SK-N-MC (cell line): ENCODE results near the gene IZUMO1.
A peak's percentile ranks its signal among the peaks of the same experiment; 100 is the strongest.

Experiments
- DNase-seq: peaks from one replicate; pipeline ENCODE4 v3.0.0-alpha.2; 2011; ENCODE audit warnings: low read depth, low spot score
- H3K27ac ChIP-seq: fragments of 200-600 bp; sonication (generic); 2 replicates; pipeline ENCODE4 v1.5.1; 2016; ENCODE audit warnings: mixed run types
- H3K36me3 ChIP-seq: fragments of 200-600 bp; sonication (generic); 2 replicates; pipeline ENCODE4 v1.6.1; 2017; ENCODE audit warnings: antibody characterized with exemption, low read length, mixed read lengths; ENCODE audit not compliant: insufficient read depth
- H3K4me3 ChIP-seq: fragments of 200-600 bp; sonication (generic); 2 replicates; pipeline ENCODE4 v1.5.1; 2016
- H3K9ac ChIP-seq: fragments of 200-600 bp; sonication (generic); 2 replicates; pipeline ENCODE4 v1.8.0; 2017; ENCODE audit warnings: mixed run types, mixed read lengths; ENCODE audit not compliant: insufficient read length
- H3K9me3 ChIP-seq: fragments of 200-600 bp; sonication (generic); 2 replicates; pipeline ENCODE4 v1.6.1; 2017; ENCODE audit warnings: low read depth, mild to moderate bottlenecking, antibody characterized with exemption, low read length, moderate library complexity, mixed read lengths
- EZH2 ChIP-seq: fragments of 200-600 bp; sonication (generic); IDR thresholded peaks from one replicate; pipeline ENCODE4 v1.6.1; 2017; ENCODE audit warnings: antibody characterized with exemption
- FOXP2 ChIP-seq: optimal IDR thresholded peaks from 2 replicates; pipeline ENCODE3; 2011; ENCODE audit warnings: mild to moderate bottlenecking, moderate library complexity; ENCODE audit not compliant: insufficient read depth; ENCODE audit errors: extremely low read length, control extremely low read depth
- POLR2AphosphoS5 ChIP-seq: IDR thresholded peaks from 2 replicates; pipeline ENCODE4 v1.6.1; 2012; ENCODE audit warnings: mild to moderate bottlenecking, low read depth, low read length, borderline replicate concordance

The IZUMO1 gene

DNA sequence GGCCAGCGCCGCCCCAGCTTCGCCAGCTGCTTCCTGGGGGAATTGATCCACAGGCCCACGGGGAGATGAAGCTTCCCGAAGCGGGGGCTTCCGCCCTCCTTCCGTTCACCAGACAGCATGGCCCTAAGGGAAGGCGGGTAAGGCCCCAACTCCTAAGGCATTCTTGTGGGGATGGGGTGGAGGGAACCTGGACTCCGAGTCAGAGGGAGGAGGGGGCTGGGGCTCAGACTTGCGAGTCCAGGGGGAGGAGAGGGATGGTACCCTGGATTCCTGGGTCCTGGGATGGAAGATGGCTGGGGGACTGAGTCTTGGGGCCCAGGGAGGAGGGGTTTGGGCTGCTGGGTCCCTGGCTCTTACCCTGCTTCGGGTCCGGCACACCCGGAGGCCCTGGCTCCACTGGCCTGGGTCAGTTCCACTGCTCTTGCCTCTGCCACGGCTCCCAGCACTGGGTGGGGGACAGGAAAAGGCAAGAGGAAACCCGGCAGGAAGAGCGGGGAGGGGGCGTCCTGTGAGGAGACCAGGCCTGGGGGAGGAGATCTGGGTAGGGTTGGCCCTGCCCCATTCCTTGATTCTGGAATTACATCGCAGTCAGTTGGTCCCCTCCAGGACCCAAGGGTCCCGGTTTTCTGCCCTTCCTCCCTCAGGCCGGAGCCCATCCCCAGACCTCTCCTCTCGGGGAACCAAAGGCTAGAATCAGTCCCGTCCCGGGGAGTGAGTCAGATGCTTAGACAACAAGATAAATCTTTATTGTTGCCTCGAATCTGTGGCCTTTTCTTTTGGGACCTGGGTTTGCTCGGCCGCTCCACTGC is 6.3 kb downstream of the IZUMO1 start, which contains the start of gene RASIP1:
Gene RASIP1 (minus strand): TSS at position 447 of the 809 bp plus-strand sequence. CDS start 328 bp downstream, at position 119.
- no peaks in the 10 kb centered on the region for H3K9me3 ChIP-seq
- H3K27ac ChIP-seq, result no peak within 1 kb of the TSS
- no peak within 1 kb of the TSS for H3K9ac ChIP-seq
- no peaks in the 10 kb centered on the region for H3K36me3 ChIP-seq
- TF ChIP-seq EZH2 (no peak), FOXP2 (no peak), POLR2AphosphoS5 (no peak)
- peak within 1 kb of the TSS; percentile 68 for H3K4me3 ChIP-seq
- no peak for DNase-seq

DNA sequence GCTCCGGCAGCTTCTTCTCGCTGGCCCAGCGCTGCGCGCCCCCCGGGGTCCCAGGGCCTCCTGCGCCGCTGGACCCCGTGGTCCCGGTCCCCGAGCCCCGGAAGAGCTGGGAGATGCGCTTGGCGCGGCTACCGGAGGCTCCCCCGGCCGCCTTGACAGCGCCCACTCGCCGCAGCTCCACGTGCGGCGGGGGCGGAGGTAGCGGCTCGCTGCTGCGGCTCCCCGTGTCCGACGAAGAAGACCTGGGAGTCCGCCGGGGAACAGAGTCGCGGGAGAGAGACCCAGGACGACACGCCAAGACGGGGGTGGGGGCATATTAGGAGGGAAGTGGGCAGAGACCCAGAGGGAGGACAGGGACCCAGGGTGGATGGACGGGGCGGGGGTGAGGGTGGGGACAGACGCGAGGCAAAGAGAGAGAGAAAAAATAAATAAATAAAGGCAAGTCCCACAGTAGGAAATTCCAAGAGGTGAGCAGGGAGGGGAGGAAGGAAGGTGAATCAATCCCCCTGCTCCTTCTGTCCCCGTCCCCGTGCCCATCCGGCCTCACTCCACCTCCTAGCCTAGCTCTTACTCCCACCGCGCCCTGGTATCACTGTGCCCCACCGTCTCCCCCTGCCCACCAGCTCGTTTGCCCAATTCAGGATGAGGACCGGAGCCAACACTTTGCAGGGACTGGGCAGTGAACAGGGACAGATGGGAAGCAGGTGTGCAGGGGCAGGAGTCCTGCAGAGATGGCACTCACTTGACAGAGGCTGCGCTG is 7.1 kb downstream of the IZUMO1 start:
- no peak overlapping the region for H3K27ac ChIP-seq
- DNase-seq, result no peak
- peak overlapping the region; percentile 53 for H3K9ac ChIP-seq

DNA sequence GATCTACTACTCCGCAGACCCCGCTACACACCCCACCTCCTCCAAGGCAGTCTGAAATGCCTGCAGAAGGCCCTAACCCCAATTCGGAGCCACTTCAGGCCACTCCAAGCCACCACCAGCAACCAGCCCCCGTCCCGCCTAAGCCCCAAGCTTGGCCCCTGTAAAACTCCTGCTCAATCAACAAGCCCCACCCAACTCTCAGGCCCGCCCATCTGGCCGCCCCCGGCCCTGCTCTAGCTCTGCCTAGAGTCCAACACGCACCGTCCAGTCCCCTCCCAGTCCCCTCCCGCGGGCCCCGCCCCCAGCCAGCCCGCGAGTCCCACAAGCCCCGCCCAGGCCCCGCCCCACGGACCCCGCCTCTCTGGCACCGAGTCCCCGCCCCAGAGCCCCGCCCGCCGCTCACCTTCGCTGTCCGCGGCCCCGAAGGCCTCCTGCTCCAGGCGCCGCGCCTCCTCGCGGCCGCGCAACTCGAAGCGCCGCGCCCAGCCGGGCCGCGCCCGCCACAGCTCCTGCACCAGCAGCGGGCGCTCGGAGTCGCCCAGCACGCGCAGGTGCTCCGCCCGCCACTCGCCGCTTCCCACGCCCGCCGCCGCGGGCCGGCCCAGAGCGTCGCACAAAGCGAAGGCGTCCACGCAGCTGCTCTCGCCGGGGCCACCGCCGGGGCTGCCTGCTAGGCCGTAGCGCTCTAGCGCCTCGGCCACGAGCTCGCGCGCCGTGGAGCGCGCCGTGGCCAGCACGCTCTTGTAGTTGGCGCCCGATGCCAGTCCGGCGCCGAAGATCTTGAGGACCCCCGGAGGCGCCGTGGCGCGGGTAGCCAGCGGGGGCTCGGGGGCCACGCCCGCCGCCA is 7.9 kb downstream of the IZUMO1 start:
- H3K9ac ChIP-seq, result peak overlapping the region; percentile 53
- H3K36me3 ChIP-seq, result no peaks in the 10 kb centered on the region
- H3K27ac ChIP-seq, result peak overlapping the region; percentile 4; the same call in 1 of the 2 replicates
- no peaks in the 10 kb centered on the region for H3K9me3 ChIP-seq
- no peak for DNase-seq
- TF ChIP-seq EZH2, result no peak
- no peak for TF ChIP-seq FOXP2
- TF ChIP-seq POLR2AphosphoS5, result peak; percentile 34; the same call in 1 of the 2 replicates
- H3K4me3 ChIP-seq, result peak overlapping the region; percentile 68

More for the DNA sequence above, 7.1 kb downstream of the IZUMO1 start:
- Histone ChIP-seq H3K4me3 (peak overlapping the region; percentile 68), H3K9me3 (no peaks in the 10 kb centered on the region), H3K36me3 (no peaks in the 10 kb centered on the region)
- TF ChIP-seq FOXP2, result no peak
- no peak for TF ChIP-seq POLR2AphosphoS5
- no peak for TF ChIP-seq EZH2

DNA sequence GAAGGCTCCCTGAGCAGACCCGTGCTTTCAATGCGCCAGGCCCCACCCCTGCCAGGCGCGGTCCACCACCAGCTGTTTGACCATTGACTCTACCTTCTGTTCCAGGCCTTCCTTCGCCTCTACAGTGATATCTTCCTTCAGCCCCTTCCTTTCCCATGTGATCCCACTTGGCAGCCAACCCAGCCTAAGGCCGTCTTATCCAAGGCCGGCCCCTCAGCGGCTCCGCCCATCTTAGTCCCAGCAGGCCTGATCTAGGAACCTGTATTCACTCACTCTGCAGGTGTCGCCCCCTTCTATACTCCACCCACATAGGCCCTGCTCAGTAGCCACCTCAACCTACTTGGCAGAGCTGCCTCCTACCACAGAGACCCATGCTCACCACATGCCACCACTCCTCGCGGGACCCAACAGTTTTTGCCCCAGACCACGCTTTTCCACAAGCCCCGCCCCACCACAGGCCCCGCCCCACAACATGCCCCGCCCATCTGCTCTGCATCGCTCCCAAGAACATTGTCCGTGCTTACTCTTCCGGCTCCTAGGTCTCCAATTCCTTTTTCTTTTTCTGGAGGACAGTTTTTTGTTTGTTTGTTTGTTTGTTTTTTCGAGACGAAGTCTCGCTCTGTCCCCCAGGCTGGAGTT is 9.2 kb downstream of the IZUMO1 start:
- no peaks in the 10 kb centered on the region for H3K36me3 ChIP-seq
- H3K4me3 ChIP-seq, result no peak overlapping the region
- H3K9ac ChIP-seq, result no peak overlapping the region
- H3K9me3 ChIP-seq, result no peaks in the 10 kb centered on the region
- no peak for DNase-seq
- no peak for TF ChIP-seq FOXP2
- no peak for TF ChIP-seq EZH2
- no peak for TF ChIP-seq POLR2AphosphoS5
- H3K27ac ChIP-seq, result no peak overlapping the region; the same call in 1 of the 2 replicates

DNA sequence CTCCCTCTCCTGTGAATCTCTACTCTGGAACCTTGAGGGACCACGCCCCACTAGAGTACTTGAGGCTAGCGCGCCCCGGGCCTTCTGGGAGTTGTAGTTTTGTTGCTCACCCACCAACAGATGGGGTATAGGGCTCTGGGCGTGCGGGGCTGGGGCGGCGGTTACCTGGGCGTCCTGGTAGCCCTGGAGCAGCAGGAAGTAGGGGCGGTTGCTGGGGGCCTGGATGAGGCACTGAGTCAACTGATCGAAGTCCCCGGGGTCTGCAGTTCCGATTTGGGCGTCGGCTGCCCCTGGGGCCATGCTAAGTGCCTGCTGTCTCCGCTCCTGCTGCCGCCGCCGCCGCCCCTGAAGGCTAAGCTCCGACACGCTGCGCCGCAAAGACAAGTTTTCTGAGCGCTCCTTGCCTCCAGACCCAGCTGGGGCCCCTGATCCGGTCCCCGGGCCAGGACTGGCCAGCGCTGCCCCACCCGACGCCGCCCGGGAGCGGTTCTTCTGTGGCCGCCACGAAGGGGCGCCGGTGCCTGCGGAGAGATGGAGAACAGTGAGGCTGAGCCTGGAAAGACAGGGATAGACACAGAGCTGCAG is 11.6 kb downstream of the IZUMO1 start:
- Histone ChIP-seq H3K4me3 (no peak overlapping the region), H3K9ac (no peak overlapping the region), H3K27ac (no peak overlapping the region), H3K36me3 (no peaks in the 10 kb centered on the region), H3K9me3 (no peaks in the 10 kb centered on the region)
- TF ChIP-seq POLR2AphosphoS5 (no peak), EZH2 (no peak), FOXP2 (no peak)
- no peak for DNase-seq

DNA sequence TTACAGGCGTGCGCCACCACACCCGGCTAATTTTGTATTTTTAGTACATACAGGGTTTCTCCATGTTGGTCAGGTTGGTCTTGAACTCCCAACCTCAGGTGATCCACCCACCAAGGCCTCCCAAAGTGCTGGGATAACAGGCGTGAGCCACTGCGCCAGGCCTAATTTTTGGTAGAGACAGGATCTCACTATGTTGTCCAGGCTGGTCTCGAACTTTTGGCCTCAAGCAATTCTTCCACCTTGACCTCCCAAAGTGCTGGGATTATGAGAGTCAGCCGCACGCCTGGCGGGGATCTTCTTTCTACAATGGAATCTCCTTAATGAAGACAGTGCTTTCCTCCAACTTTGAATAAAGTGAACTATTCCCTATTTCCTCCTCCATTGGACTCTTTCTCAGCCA is 12.1 kb downstream of the IZUMO1 start:
- no peak for TF ChIP-seq FOXP2
- TF ChIP-seq EZH2, result no peak
- no peak for TF ChIP-seq POLR2AphosphoS5
- no peaks in the 10 kb centered on the region for H3K9me3 ChIP-seq
- no peaks in the 10 kb centered on the region for H3K36me3 ChIP-seq
- H3K9ac ChIP-seq, result no peak overlapping the region
- H3K27ac ChIP-seq, result no peak overlapping the region
- no peak overlapping the region for H3K4me3 ChIP-seq
- DNase-seq, result no peak

DNA sequence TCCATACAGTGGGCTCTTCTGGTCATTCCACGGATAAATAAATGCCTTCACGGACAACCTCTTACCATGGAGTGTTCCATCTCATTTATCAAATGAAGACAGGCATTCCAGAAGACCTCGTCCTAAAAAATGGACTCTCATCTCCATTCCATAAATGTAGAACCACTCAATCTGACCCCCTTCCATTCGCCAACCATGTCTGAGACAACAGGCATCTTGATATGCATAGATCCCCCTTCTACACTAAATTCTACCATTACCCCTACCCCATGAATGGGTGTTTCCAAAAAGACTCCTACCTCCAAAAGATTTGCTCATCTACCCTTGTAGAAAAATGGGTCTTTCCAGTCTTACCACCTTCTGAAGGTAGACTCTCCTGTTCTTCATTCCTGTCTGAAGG is 15.3 kb downstream of the IZUMO1 start:
- TF ChIP-seq FOXP2 (no peak), POLR2AphosphoS5 (no peak), EZH2 (no peak)
- no peak overlapping the region for H3K4me3 ChIP-seq
- no peaks in the 10 kb centered on the region for H3K36me3 ChIP-seq
- H3K9ac ChIP-seq, result no peak overlapping the region
- no peak for DNase-seq
- no peak overlapping the region for H3K27ac ChIP-seq
- no peaks in the 10 kb centered on the region for H3K9me3 ChIP-seq
